Fibroblast of upper back skin (primary cell): ENCODE measurements around the gene GPATCH1.
"Not testable (repeated sequence)": the region's sequence is repeated elsewhere in the genome, so short reads cannot be mapped to it uniquely, and the experiment has no call there.

Source experiments
- DNase-seq: peaks from one replicate; pipeline ENCODE4 v3.0.0-alpha.2; 2013

Gene GPATCH1

GRCh38 chr19:33124207-33125098 lies 43.5 kb downstream of the GPATCH1 start:
- DNase-seq, result no peak

- peak; percentile 52 for DNase-seq
Observed at GRCh38 chr19:33125929-33126388, 45.0 kb downstream of the GPATCH1 start.

GRCh38 chr19:33126712-33127111 lies 45.7 kb downstream of the GPATCH1 start:
- not testable (repeated sequence) for DNase-seq

GRCh38 chr19:33129901-33130300 lies 48.9 kb downstream of the GPATCH1 start:
- no peak for DNase-seq

GRCh38 chr19:33130433-33130832 lies 49.5 kb downstream of the GPATCH1 start:
- no peak for DNase-seq

GRCh38 chr19:33132021-33132420 lies 51.0 kb downstream of the GPATCH1 start, which contains the start of gene WDR88:
Gene WDR88 (plus strand): TSS chr19:33132114. CDS start chr19:33132170, 56 bp downstream.
- no peak for DNase-seq

GRCh38 chr19:33132425-33132824 lies 51.4 kb downstream of the GPATCH1 start:
- no peak for DNase-seq

- DNase-seq, result peak; percentile 32
Observed at GRCh38 chr19:33133438-33134031, 52.6 kb downstream of the GPATCH1 start.

GRCh38 chr19:33134571-33135041 lies 53.6 kb downstream of the GPATCH1 start:
- no peak for DNase-seq

GRCh38 chr19:33139165-33139564 lies 58.2 kb downstream of the GPATCH1 start:
- DNase-seq, result no peak

- peak; percentile 56 for DNase-seq
Observed at GRCh38 chr19:33143897-33144405, 63.0 kb downstream of the GPATCH1 start.

GRCh38 chr19:33146209-33146608 lies 65.2 kb downstream of the GPATCH1 start:
- DNase-seq, result no peak

GRCh38 chr19:33147538-33147937 lies 66.6 kb downstream of the GPATCH1 start:
- no peak for DNase-seq

- DNase-seq, result no peak
Observed at GRCh38 chr19:33150852-33151518, 70.0 kb downstream of the GPATCH1 start.

- no peak for DNase-seq
Observed at GRCh38 chr19:33152176-33152575, 71.2 kb downstream of the GPATCH1 start.

GRCh38 chr19:33152625-33153024 lies 71.6 kb downstream of the GPATCH1 start:
- not testable (repeated sequence) for DNase-seq

- not testable (repeated sequence) for DNase-seq
Observed at GRCh38 chr19:33154313-33154712, 73.3 kb downstream of the GPATCH1 start.

GRCh38 chr19:33156334-33156733 lies 75.4 kb downstream of the GPATCH1 start:
- DNase-seq, result peak; percentile 48

GRCh38 chr19:33157906-33158305 lies 76.9 kb downstream of the GPATCH1 start:
- DNase-seq, result no peak

- DNase-seq, result no peak
Observed at GRCh38 chr19:33158365-33158764, 77.4 kb downstream of the GPATCH1 start.

- no peak for DNase-seq
Observed at GRCh38 chr19:33159149-33159548, 78.2 kb downstream of the GPATCH1 start.

GRCh38 chr19:33159893-33160292 lies 78.9 kb downstream of the GPATCH1 start:
- no peak for DNase-seq

GRCh38 chr19:33161201-33161600 lies 80.2 kb downstream of the GPATCH1 start:
- no peak for DNase-seq
